ENCODE results near the gene PAXIP1. TPM values are rescaled to one million over a fixed set of nuclear protein-coding genes. Genes with fewer than 3 reads are reported as not detected.

PAXIP1 gene
- total and polyA plus RNA-seq, 2 experiments from 2014 or later, result 12.5 to 36.9 TPM

DNA sequence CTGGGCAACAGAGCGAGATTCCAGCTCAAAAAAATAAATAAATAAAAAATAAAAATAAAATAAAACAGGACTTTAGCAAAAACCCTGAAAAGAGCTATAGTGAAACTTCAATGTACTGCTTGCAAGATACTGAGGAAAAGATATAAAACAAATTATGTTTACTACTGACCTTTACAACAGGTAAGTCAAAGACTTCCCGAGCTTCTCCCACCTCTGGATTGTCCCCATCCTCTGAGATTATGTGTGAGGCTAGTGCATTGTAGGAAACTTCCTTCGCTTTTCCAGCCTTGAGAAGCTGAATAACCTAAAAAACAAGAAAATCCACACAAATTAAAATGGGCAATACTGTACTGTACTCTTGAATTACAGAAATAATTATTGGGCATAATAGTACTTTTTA, 4.4 kb downstream of the PAXIP1 start (continued):
- TF ChIP-seq, protein P1, sequence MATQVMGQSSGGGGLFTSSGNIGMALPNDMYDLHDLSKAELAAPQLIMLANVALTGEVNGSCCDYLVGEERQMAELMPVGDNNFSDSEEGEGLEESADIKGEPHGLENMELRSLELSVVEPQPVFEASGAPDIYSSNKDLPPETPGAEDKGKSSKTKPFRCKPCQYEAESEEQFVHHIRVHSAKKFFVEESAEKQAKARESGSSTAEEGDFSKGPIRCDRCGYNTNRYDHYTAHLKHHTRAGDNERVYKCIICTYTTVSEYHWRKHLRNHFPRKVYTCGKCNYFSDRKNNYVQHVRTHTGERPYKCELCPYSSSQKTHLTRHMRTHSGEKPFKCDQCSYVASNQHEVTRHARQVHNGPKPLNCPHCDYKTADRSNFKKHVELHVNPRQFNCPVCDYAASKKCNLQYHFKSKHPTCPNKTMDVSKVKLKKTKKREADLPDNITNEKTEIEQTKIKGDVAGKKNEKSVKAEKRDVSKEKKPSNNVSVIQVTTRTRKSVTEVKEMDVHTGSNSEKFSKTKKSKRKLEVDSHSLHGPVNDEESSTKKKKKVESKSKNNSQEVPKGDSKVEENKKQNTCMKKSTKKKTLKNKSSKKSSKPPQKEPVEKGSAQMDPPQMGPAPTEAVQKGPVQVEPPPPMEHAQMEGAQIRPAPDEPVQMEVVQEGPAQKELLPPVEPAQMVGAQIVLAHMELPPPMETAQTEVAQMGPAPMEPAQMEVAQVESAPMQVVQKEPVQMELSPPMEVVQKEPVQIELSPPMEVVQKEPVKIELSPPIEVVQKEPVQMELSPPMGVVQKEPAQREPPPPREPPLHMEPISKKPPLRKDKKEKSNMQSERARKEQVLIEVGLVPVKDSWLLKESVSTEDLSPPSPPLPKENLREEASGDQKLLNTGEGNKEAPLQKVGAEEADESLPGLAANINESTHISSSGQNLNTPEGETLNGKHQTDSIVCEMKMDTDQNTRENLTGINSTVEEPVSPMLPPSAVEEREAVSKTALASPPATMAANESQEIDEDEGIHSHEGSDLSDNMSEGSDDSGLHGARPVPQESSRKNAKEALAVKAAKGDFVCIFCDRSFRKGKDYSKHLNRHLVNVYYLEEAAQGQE (IDR thresholded peaks at IDR 0.05; ENCODE audit: unreplicated experiment), result no peak
- TF ChIP-seq, protein P2, sequence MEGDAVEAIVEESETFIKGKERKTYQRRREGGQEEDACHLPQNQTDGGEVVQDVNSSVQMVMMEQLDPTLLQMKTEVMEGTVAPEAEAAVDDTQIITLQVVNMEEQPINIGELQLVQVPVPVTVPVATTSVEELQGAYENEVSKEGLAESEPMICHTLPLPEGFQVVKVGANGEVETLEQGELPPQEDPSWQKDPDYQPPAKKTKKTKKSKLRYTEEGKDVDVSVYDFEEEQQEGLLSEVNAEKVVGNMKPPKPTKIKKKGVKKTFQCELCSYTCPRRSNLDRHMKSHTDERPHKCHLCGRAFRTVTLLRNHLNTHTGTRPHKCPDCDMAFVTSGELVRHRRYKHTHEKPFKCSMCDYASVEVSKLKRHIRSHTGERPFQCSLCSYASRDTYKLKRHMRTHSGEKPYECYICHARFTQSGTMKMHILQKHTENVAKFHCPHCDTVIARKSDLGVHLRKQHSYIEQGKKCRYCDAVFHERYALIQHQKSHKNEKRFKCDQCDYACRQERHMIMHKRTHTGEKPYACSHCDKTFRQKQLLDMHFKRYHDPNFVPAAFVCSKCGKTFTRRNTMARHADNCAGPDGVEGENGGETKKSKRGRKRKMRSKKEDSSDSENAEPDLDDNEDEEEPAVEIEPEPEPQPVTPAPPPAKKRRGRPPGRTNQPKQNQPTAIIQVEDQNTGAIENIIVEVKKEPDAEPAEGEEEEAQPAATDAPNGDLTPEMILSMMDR (conservative IDR thresholded peaks at IDR 0.05; ENCODE audit: low read depth in 2 of 2), result no peak
- TF ChIP-seq NANOG (IDR thresholded peaks at IDR 0.05; ENCODE audit: borderline replicate concordance) (no peak), STAT1 (IDR thresholded peaks at IDR 0.05; ENCODE audit: unreplicated experiment) (no peak), EZH2phosphoT487 (IDR thresholded peaks at IDR 0.05; ENCODE audit: unreplicated experiment) (no peak)

DNA sequence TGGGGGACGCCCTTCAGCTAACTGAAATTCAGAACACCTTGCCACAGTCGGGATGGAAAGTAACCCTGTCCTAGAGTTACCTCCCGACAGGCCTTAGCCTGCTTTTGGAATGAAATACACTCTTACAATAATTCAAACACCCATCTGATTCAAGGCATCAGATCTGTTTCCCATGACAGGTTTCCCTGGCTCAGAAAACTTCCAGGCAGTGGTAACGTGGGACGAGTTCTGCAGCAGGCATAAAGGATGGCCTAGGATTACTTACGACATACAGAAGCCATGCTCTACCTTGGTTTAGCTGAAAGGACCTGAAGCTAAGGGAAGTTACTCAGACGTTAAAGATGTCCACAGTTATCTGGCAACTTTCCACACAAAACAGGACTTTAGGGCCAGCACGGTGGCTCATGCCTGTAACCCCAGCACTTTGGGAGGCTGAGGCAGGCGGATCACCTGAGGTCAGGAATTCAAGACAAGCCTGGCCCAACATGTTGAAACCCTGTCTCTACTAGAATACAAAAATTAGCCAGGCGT, 5.0 kb downstream of the PAXIP1 start:
- Histone ChIP-seq H3K36me3 (ENCODE audit: insufficient read depth) (peaks cover 11% of the 10 kb centered on the region; the same call in 1 of the 2 replicates), H3K4me2 (peak overlapping the region; percentile 52; the same call in 1 of the 2 replicates), H3K4me1 (ENCODE audit: insufficient read depth) (peaks cover 21% of the 10 kb centered on the region), H3K4me3 (no peak overlapping the region), H3K79me2 (replicated peaks; ENCODE audit: insufficient read depth) (peaks cover 82% of the 10 kb centered on the region), H3F3A (replicated peaks; ENCODE audit: low read depth) (no peaks in the 10 kb centered on the region; the same call in 1 of the 2 replicates), H4K20me1 (replicated peaks; ENCODE audit: insufficient read depth) (peaks cover 25% of the 10 kb centered on the region), H3K9me2 (ENCODE audit: insufficient read depth) (no peaks in the 10 kb centered on the region), H2AFZ (no peak overlapping the region), H3K27ac (ENCODE audit: low read depth) (0 out of 2 replicates have a peak overlapping the region, but pooled peaks have one; percentile 74), H3K27me3 (ENCODE audit: insufficient read depth) (no peaks in the 10 kb centered on the region)
- H3K36me3 Mint-ChIP-seq (ENCODE audit: low read depth), result peaks cover 29% of the 10 kb centered on the region
- ATAC-seq (no peak), DNase-seq (ENCODE audit: low spot score) (no peak)
- H3K4me3 Mint-ChIP-seq, result no peak overlapping the region
- H3K9me3 Mint-ChIP-seq, result no peaks in the 10 kb centered on the region
- peaks cover 24% of the 10 kb centered on the region for H3K4me1 Mint-ChIP-seq
- H3K27ac Mint-ChIP-seq, result no peak overlapping the region; the same call in 1 of the 2 replicates
- H3K27me3 Mint-ChIP-seq (ENCODE audit: insufficient read depth, low read depth, poor library complexity), result peaks cover 9% of the 10 kb centered on the region
- TF ChIP-seq ZNF331 (CRISPR knock-in tag; IDR thresholded peaks at IDR 0.05; ENCODE audit: low read depth), result no peak
- no peak for TF ChIP-seq ZNF114 (CRISPR knock-in tag; IDR thresholded peaks at IDR 0.05)
- no peak for TF ChIP-seq JUNB (IDR thresholded peaks at IDR 0.05; ENCODE audit: unreplicated experiment)
- no peak for TF ChIP-seq POLR2AphosphoS5 (IDR thresholded peaks at IDR 0.05; ENCODE audit: low read depth)
- no peak for TF ChIP-seq EZH2 (IDR thresholded peaks at IDR 0.05; ENCODE audit: low read depth, unreplicated experiment)
- TF ChIP-seq, protein P3, sequence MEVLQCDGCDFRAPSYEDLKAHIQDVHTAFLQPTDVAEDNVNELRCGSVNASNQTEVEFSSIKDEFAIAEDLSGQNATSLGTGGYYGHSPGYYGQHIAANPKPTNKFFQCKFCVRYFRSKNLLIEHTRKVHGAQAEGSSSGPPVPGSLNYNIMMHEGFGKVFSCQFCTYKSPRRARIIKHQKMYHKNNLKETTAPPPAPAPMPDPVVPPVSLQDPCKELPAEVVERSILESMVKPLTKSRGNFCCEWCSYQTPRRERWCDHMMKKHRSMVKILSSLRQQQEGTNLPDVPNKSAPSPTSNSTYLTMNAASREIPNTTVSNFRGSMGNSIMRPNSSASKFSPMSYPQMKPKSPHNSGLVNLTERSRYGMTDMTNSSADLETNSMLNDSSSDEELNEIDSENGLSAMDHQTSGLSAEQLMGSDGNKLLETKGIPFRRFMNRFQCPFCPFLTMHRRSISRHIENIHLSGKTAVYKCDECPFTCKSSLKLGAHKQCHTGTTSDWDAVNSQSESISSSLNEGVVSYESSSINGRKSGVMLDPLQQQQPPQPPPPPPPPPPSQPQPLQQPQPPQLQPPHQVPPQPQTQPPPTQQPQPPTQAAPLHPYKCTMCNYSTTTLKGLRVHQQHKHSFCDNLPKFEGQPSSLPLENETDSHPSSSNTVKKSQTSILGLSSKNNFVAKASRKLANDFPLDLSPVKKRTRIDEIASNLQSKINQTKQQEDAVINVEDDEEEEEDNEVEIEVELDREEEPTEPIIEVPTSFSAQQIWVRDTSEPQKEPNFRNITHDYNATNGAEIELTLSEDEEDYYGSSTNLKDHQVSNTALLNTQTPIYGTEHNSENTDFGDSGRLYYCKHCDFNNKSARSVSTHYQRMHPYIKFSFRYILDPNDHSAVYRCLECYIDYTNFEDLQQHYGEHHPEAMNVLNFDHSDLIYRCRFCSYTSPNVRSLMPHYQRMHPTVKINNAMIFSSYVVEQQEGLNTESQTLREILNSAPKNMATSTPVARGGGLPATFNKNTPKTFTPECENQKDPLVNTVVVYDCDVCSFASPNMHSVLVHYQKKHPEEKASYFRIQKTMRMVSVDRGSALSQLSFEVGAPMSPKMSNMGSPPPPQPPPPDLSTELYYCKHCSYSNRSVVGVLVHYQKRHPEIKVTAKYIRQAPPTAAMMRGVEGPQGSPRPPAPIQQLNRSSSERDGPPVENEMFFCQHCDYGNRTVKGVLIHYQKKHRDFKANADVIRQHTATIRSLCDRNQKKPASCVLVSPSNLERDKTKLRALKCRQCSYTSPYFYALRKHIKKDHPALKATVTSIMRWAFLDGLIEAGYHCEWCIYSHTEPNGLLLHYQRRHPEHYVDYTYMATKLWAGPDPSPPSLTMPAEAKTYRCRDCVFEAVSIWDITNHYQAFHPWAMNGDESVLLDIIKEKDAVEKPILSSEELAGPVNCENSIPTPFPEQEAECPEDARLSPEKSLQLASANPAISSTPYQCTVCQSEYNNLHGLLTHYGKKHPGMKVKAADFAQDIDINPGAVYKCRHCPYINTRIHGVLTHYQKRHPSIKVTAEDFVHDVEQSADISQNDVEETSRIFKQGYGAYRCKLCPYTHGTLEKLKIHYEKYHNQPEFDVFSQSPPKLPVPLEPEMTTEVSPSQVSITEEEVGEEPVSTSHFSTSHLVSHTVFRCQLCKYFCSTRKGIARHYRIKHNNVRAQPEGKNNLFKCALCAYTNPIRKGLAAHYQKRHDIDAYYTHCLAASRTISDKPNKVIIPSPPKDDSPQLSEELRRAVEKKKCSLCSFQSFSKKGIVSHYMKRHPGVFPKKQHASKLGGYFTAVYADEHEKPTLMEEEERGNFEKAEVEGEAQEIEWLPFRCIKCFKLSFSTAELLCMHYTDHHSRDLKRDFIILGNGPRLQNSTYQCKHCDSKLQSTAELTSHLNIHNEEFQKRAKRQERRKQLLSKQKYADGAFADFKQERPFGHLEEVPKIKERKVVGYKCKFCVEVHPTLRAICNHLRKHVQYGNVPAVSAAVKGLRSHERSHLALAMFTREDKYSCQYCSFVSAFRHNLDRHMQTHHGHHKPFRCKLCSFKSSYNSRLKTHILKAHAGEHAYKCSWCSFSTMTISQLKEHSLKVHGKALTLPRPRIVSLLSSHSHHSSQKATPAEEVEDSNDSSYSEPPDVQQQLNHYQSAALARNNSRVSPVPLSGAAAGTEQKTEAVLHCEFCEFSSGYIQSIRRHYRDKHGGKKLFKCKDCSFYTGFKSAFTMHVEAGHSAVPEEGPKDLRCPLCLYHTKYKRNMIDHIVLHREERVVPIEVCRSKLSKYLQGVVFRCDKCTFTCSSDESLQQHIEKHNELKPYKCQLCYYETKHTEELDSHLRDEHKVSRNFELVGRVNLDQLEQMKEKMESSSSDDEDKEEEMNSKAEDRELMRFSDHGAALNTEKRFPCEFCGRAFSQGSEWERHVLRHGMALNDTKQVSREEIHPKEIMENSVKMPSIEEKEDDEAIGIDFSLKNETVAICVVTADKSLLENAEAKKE (CRISPR knock-in tag; IDR thresholded peaks at IDR 0.05), result no peak
- TF ChIP-seq CREB1 (CRISPR knock-in tag; IDR thresholded peaks at IDR 0.05; ENCODE audit: low read depth), result no peak
- TF ChIP-seq, protein P4, sequence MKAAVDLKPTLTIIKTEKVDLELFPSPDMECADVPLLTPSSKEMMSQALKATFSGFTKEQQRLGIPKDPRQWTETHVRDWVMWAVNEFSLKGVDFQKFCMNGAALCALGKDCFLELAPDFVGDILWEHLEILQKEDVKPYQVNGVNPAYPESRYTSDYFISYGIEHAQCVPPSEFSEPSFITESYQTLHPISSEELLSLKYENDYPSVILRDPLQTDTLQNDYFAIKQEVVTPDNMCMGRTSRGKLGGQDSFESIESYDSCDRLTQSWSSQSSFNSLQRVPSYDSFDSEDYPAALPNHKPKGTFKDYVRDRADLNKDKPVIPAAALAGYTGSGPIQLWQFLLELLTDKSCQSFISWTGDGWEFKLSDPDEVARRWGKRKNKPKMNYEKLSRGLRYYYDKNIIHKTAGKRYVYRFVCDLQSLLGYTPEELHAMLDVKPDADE (IDR thresholded peaks at IDR 0.05), result no peak
- no peak for TF ChIP-seq STAT1 (IDR thresholded peaks at IDR 0.05; ENCODE audit: unreplicated experiment)

Data from GM23338 (cell line).